GM12878 (cell line): Measurements from ENCODE around the gene ARID5B. TPM values are rescaled to one million over a fixed set of nuclear protein-coding genes. Genes with fewer than 3 reads are reported as not detected.

Source experiments
- ATAC-seq: fragments of 200-7000 bp; cut with Tn5 transposase; 3 replicates; pipeline ENCODE4 v1.9.1; 2020; ENCODE audit warnings: mild to moderate bottlenecking, moderate library complexity
- BruUV-seq: library from RNA; stranded (reverse); fragments of 400-500 nt; replicated peaks from 2 replicates; lab custom pipeline; 2021; lab: Mats Ljungman, UMichigan
- CTCF ChIA-PET: fragments of 300-600 bp; sonication (Branson Sonifier 250); formaldehyde crosslinking; extraction: SDS; loops from one replicate; lab custom pipeline; 2021; ENCODE audit warnings: inconsistent platforms; lab: Yijun Ruan, JAX
- POLR2A ChIA-PET: fragments of 350-600 bp; formaldehyde crosslinking; extraction: SDS; loops from one replicate; lab custom pipeline; 2021; ENCODE audit warnings: inconsistent platforms; lab: Charles Lee
- RAD21 ChIA-PET: fragments of 300-600 bp; sonication (Branson Sonifier 250); formaldehyde crosslinking; loops from one replicate; lab custom pipeline; 2023; ENCODE audit warnings: antibody characterized with exemption; ENCODE audit not compliant: unreplicated experiment; lab: Charles Lee
- SMC1A ChIA-PET: fragments of 300-600 bp; sonication (Branson Sonifier 250); formaldehyde crosslinking; loops from one replicate; lab custom pipeline; 2023; ENCODE audit not compliant: unreplicated experiment, uncharacterized antibody; lab: Charles Lee
- DNase-seq: peaks from one replicate; pipeline ENCODE4 v3.0.0-alpha.2; 2011; ENCODE audit warnings: low read depth, low spot score
- FAIRE-seq: peaks from 3 replicates; lab custom pipeline; 2011; peaks lifted over from hg19 to GRCh38; lab: Jason Lieb, UNC
- H2AFZ ChIP-seq: 2 replicates; pipeline ENCODE4 v1.6.0; 2011; ENCODE audit warnings: low read depth, low read length, control low read depth; ENCODE audit not compliant: control insufficient read depth
- H3K27ac ChIP-seq: 2 replicates; pipeline ENCODE4 v1.5.1; 2011; ENCODE audit warnings: control low read depth; ENCODE audit not compliant: control insufficient read depth, insufficient read depth
- H3K27me3 ChIP-seq, 2 experiments: replicated peaks in 1 of 2; 2 replicates each; pipeline versions ENCODE4 v1.6.0 to v1.6.1; 2011; ENCODE audit warnings: low read length in 1 of 2; ENCODE audit not compliant: control insufficient read depth in 2 of 2, insufficient read depth in 2 of 2
- H3K36me3 ChIP-seq, 2 experiments: 2 replicates each; pipeline ENCODE4 v1.5.1; 2011; ENCODE audit warnings: low read length in 1 of 2; ENCODE audit not compliant: control insufficient read depth in 2 of 2, insufficient read depth in 2 of 2
- H3K4me1 ChIP-seq: 2 replicates; pipeline ENCODE4 v1.6.1; 2011; ENCODE audit warnings: mild to moderate bottlenecking, low read length, moderate library complexity, mixed read lengths; ENCODE audit not compliant: control insufficient read depth, insufficient read depth
- H3K4me2 ChIP-seq: 2 replicates; pipeline ENCODE4 v1.6.0; 2011; ENCODE audit warnings: control low read depth; ENCODE audit not compliant: control insufficient read depth, insufficient read depth
- H3K4me3 ChIP-seq: fragments of 200-600 bp; sonication (generic); 2 replicates; pipeline ENCODE4 v1.5.1; 2016
- H3K79me2 ChIP-seq: 2 replicates; pipeline ENCODE4 v1.6.0; 2011; ENCODE audit warnings: low read length; ENCODE audit not compliant: control insufficient read depth, insufficient read depth
- H3K9ac ChIP-seq: 2 replicates; pipeline ENCODE4 v1.8.0; 2011; ENCODE audit warnings: low read length, control low read depth, mixed read lengths; ENCODE audit not compliant: control insufficient read depth, insufficient read depth
- H3K9me3 ChIP-seq: replicated peaks from 3 replicates; pipeline ENCODE4 v1.5.1; 2011; ENCODE audit warnings: mild to moderate bottlenecking, low read length; ENCODE audit not compliant: control insufficient read depth, insufficient read depth
- H4K20me1 ChIP-seq: 2 replicates; pipeline ENCODE4 v1.6.0; 2011; ENCODE audit not compliant: control insufficient read depth, insufficient read depth
- TCF3 ChIP-seq: IDR thresholded peaks from 2 replicates; pipeline ENCODE4 v1.6.1; 2012; ENCODE audit warnings: low read depth, mild to moderate bottlenecking, low read length, borderline replicate concordance; ENCODE audit not compliant: insufficient read depth
- WGBS: methylation state at CpG from one replicate; pipeline ENCODE4 v1.1.6; 2016; ENCODE audit warnings: low lambda C conversion rate; ENCODE audit not compliant: insufficient replicate concordance, insufficient coverage; ENCODE audit errors: missing lambda C conversion rate; 5-methylcytosine and 5-hydroxymethylcytosine counted together
- in situ Hi-C: fragments of 300-500 bp; cut with MboI; formaldehyde crosslinking; loops from 9 replicates; pipeline ENCODE4 v1.14.3; 2018; ENCODE audit warnings: mixed read lengths
- intact Hi-C: fragments of 100-400 bp; cut with micrococcal nuclease; formaldehyde crosslinking; loops from one replicate; pipeline ENCODE4 v1.14.2; 2022; ENCODE audit not compliant: unreplicated experiment
- polyA plus RNA-seq, 11 experiments: library from polyadenylated mRNA; depleted of rRNA in 4 of 11; unstranded in 6 of 11; stranded (reverse) in 5 of 11; fragments of >200 nt; fragmentation: Nextera tagmentation in 4 of 11; fragmentation: Illumina TruSeq in 1 of 11; extraction: Ambion mirVana in 4 of 11; extraction: Trizol in 1 of 11; gene quantifications; 1 replicate in 1 of 11; 2 replicates in 10 of 11; pipeline versions ENCODE4 v1.2.1 to v1.2.3, GENCODE V29; 2011 to 2016; ENCODE audit warnings: inconsistent platforms in 2 of 11, missing spikeins in 2 of 11, low read depth in 1 of 11
- total RNA-seq, 4 experiments: library from RNA; depleted of rRNA in 3 of 4; stranded (reverse); fragments of >200 nt in 3 of 4; fragmentation: Illumina TruSeq in 1 of 4; extraction: Trizol in 1 of 4; gene quantifications; 2 replicates each; pipeline versions ENCODE4 v1.2.1 to v1.2.3, GENCODE V29; 2013 to 2021
- TF ChIP-seq, protein P1 (sequence below): IDR thresholded peaks from 2 replicates; pipeline ENCODE4 v1.6.1; 2012; ENCODE audit warnings: low read length, inconsistent platforms
- TF ChIP-seq, protein P2 (sequence below): fragments of 450-650 bp; IDR thresholded peaks from 2 replicates; pipeline ENCODE4 v1.6.1; 2017; ENCODE audit warnings: mild to moderate bottlenecking, low read depth, inconsistent platforms; ENCODE audit not compliant: poor library complexity, severe bottlenecking
- TF ChIP-seq, protein P3 (sequence below): fragments of 450-650 bp; IDR thresholded peaks from 2 replicates; pipeline ENCODE4 v1.6.1; 2017; ENCODE audit warnings: antibody characterized with exemption, mild to moderate bottlenecking, moderate library complexity

ARID5B gene
- total and polyA plus RNA-seq, 10 of the 15 experiments (the other 5 are each of a cell fraction or from before 2014, with no cell fraction given): 2.7 to 8.5 (median 6.1) TPM

DNA sequence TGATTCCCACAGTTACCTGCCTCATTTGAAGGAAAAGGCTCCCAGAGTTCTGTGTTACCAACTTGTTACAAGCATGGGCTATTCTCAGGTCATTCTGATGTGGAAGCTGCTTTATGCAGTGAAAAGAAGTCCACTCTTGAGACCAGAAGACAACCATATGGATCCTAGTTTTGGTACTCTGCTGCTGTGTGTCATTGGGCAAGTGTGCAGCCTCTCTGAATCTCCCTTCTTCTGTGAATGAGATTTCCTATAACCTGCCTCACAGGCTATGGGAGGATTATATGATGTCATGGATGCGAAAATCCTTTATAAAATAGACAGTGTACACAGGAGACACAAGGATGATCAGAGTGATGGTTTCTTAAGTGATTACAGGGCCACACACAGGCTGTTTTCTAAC is 166.1 kb downstream of the ARID5B start:
- WGBS: 100% methylated on average over 1 of the region's 1 CpG
- Histone ChIP-seq H3K9ac (no peak overlapping the region), H3K4me2 (no peak overlapping the region), H3K4me1 (peaks cover 3% of the 10 kb centered on the region; the same call in 1 of the 2 replicates), H3K9me3 (no peaks in the 10 kb centered on the region), H3K27me3 (no peaks in the 10 kb centered on the region), H2AFZ (no peak overlapping the region), H3K27ac (no peak overlapping the region), H3K36me3 (peaks cover 0 to 38% of the 10 kb centered on the region in 2 experiments; a peak in 3 of 4 replicates), H4K20me1 (no peaks in the 10 kb centered on the region), H3K79me2 (no peaks in the 10 kb centered on the region), H3K4me3 (no peak overlapping the region)
- POLR2A ChIA-PET: no interaction called here
- intact Hi-C loops: no loop called here
- BruUV-seq: no TSS peak
- SMC1A ChIA-PET: interaction anchor here (0.7 kb wide), 1 partner anchor 59 kb away, joined by 3 read pairs; no protein-coding TSS in a partner anchor
- no peak for FAIRE-seq
- CTCF ChIA-PET: no interaction called here
- in situ Hi-C loops: no loop called here
- no peak for DNase-seq
- TF ChIP-seq, protein P1, sequence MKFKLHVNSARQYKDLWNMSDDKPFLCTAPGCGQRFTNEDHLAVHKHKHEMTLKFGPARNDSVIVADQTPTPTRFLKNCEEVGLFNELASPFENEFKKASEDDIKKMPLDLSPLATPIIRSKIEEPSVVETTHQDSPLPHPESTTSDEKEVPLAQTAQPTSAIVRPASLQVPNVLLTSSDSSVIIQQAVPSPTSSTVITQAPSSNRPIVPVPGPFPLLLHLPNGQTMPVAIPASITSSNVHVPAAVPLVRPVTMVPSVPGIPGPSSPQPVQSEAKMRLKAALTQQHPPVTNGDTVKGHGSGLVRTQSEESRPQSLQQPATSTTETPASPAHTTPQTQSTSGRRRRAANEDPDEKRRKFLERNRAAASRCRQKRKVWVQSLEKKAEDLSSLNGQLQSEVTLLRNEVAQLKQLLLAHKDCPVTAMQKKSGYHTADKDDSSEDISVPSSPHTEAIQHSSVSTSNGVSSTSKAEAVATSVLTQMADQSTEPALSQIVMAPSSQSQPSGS: no peak
- TF ChIP-seq, protein P2, sequence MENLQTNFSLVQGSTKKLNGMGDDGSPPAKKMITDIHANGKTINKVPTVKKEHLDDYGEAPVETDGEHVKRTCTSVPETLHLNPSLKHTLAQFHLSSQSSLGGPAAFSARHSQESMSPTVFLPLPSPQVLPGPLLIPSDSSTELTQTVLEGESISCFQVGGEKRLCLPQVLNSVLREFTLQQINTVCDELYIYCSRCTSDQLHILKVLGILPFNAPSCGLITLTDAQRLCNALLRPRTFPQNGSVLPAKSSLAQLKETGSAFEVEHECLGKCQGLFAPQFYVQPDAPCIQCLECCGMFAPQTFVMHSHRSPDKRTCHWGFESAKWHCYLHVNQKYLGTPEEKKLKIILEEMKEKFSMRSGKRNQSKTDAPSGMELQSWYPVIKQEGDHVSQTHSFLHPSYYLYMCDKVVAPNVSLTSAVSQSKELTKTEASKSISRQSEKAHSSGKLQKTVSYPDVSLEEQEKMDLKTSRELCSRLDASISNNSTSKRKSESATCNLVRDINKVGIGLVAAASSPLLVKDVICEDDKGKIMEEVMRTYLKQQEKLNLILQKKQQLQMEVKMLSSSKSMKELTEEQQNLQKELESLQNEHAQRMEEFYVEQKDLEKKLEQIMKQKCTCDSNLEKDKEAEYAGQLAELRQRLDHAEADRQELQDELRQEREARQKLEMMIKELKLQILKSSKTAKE: no peak
- TF ChIP-seq, protein P3, sequence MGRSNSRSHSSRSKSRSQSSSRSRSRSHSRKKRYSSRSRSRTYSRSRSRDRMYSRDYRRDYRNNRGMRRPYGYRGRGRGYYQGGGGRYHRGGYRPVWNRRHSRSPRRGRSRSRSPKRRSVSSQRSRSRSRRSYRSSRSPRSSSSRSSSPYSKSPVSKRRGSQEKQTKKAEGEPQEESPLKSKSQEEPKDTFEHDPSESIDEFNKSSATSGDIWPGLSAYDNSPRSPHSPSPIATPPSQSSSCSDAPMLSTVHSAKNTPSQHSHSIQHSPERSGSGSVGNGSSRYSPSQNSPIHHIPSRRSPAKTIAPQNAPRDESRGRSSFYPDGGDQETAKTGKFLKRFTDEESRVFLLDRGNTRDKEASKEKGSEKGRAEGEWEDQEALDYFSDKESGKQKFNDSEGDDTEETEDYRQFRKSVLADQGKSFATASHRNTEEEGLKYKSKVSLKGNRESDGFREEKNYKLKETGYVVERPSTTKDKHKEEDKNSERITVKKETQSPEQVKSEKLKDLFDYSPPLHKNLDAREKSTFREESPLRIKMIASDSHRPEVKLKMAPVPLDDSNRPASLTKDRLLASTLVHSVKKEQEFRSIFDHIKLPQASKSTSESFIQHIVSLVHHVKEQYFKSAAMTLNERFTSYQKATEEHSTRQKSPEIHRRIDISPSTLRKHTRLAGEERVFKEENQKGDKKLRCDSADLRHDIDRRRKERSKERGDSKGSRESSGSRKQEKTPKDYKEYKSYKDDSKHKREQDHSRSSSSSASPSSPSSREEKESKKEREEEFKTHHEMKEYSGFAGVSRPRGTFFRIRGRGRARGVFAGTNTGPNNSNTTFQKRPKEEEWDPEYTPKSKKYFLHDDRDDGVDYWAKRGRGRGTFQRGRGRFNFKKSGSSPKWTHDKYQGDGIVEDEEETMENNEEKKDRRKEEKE: no peak
- no peak for TF ChIP-seq TCF3
- no peak for ATAC-seq
- RAD21 ChIA-PET: no interaction called here
